Endothelial cell of umbilical vein (primary cell): Measurements from ENCODE around the gene CUBN. TPM values are rescaled to one million over a fixed set of nuclear protein-coding genes. Genes with fewer than 3 reads are reported as not detected.
"Not testable (repeated sequence)": the region's sequence is repeated elsewhere in the genome, so short reads cannot be mapped to it uniquely, and the experiment has no call there.

Experiments used
- BruUV-seq: library from RNA; stranded (reverse); fragments of 400-500 nt; replicated peaks from 2 replicates; lab custom pipeline; 2021; lab: Mats Ljungman, UMichigan
- CTCF ChIA-PET: fragments of 300-600, 350-600 bp; sonication (Branson Sonifier 250); formaldehyde crosslinking; loops from one replicate; lab custom pipeline; 2021; ENCODE audit warnings: antibody characterized with exemption, inconsistent platforms; lab: Charles Lee
- POLR2A ChIA-PET: fragments of 300-600, 350-600 bp; sonication (Branson Sonifier 250); formaldehyde crosslinking; loops from one replicate; lab custom pipeline; 2021; ENCODE audit warnings: antibody characterized with exemption, inconsistent platforms; lab: Charles Lee
- DNase-seq: peaks from one replicate; pipeline ENCODE4 v3.0.0-alpha.2; 2011; ENCODE audit warnings: low read depth, low spot score
- FAIRE-seq: peaks from 2 replicates; lab custom pipeline; 2011; peaks lifted over from hg19 to GRCh38; lab: Jason Lieb, UNC
- H2AFZ ChIP-seq: 2 replicates; pipeline ENCODE4 v1.6.0; 2012; ENCODE audit warnings: low read depth, low read length, control low read depth, inconsistent platforms
- H3K27ac ChIP-seq: 2 replicates; pipeline ENCODE4 v1.5.1; 2011; ENCODE audit warnings: low read depth, mild to moderate bottlenecking, control low read depth, low read length, moderate library complexity; ENCODE audit not compliant: insufficient read depth
- H3K27me3 ChIP-seq, 2 experiments: 2 replicates each; pipeline versions ENCODE4 v1.6.0 to v1.6.1; 2011; ENCODE audit warnings: low read length in 2 of 2, mixed read lengths in 1 of 2; ENCODE audit not compliant: control insufficient read depth in 2 of 2, insufficient read depth in 2 of 2
- H3K36me3 ChIP-seq, 2 experiments: 2 replicates in 1 of 2; 3 replicates in 1 of 2; pipeline ENCODE4 v1.5.1; 2011; ENCODE audit warnings: low read length in 2 of 2, mild to moderate bottlenecking in 1 of 2, moderate library complexity in 1 of 2; ENCODE audit not compliant: control insufficient read depth in 2 of 2, insufficient read depth in 2 of 2; ENCODE audit errors: extremely low read depth in 1 of 2
- H3K4me1 ChIP-seq: 3 replicates; pipeline ENCODE4 v1.5.1; 2011; ENCODE audit warnings: mild to moderate bottlenecking, low read length; ENCODE audit not compliant: control insufficient read depth, insufficient read depth; ENCODE audit errors: extremely low read depth
- H3K4me2 ChIP-seq: 2 replicates; pipeline ENCODE4 v1.6.1; 2011; ENCODE audit warnings: low read length, control low read depth, mixed read lengths; ENCODE audit not compliant: insufficient read depth
- H3K4me3 ChIP-seq, 3 experiments: fragments of 200-600 bp in 1 of 3; sonication (generic), shearing (Covaris generic) in 1 of 3; replicated peaks in 1 of 3; 2 replicates each; pipeline ENCODE4 v1.5.1; 2011 to 2016; ENCODE audit warnings: control low read depth in 3 of 3, low read length in 3 of 3, mild to moderate bottlenecking in 2 of 3, inconsistent platforms in 1 of 3, low read depth in 1 of 3, moderate library complexity in 1 of 3; ENCODE audit not compliant: insufficient read depth in 1 of 3
- H3K79me2 ChIP-seq: 2 replicates; pipeline ENCODE4 v1.6.0; 2012; ENCODE audit warnings: low read length, inconsistent platforms; ENCODE audit not compliant: control insufficient read depth, insufficient read depth
- H3K9ac ChIP-seq: replicated peaks from 2 replicates; pipeline ENCODE3; 2011; ENCODE audit warnings: low read length, control low read depth; ENCODE audit not compliant: insufficient read depth; ENCODE audit errors: extremely low read depth
- H3K9me1 ChIP-seq: replicated peaks from 3 replicates; pipeline ENCODE4 v1.6.0; 2011; ENCODE audit warnings: mild to moderate bottlenecking, low read length; ENCODE audit not compliant: control insufficient read depth, insufficient read depth; ENCODE audit errors: extremely low read depth
- H3K9me3 ChIP-seq: replicated peaks from 2 replicates; pipeline ENCODE4 v1.5.1; 2012; ENCODE audit warnings: low read length, inconsistent platforms; ENCODE audit not compliant: control insufficient read depth, insufficient read depth
- H4K20me1 ChIP-seq: replicated peaks from 2 replicates; pipeline ENCODE3; 2011; ENCODE audit warnings: mild to moderate bottlenecking, low read length; ENCODE audit not compliant: control insufficient read depth, insufficient read depth; ENCODE audit errors: extremely low read depth
- JUN ChIP-seq: IDR thresholded peaks from 2 replicates; pipeline ENCODE4 v1.6.1; 2011; ENCODE audit warnings: borderline replicate concordance, low read depth; ENCODE audit not compliant: insufficient read length, insufficient read depth
- dilution Hi-C: fragments of 300-500 bp; cut with MboI; formaldehyde crosslinking; loops from one replicate; pipeline ENCODE4 v1.15.0; 2019; ENCODE audit warnings: low sequenced_read_pairs; ENCODE audit not compliant: extremely low pct_ligation_motif_present
- intact Hi-C: fragments of 100-400 bp; cut with micrococcal nuclease; formaldehyde crosslinking; loops from one replicate; pipeline ENCODE4 v1.10.0; 2022
- polyA plus RNA-seq, 4 experiments: library from polyadenylated mRNA; depleted of rRNA in 3 of 4; stranded (reverse) in 3 of 4; unstranded in 1 of 4; fragments of >200 nt; gene quantifications; 2 replicates each; pipeline versions ENCODE4 v1.2.1 to v1.2.3, GENCODE V29; 2011 to 2012; ENCODE audit warnings: missing spikeins in 1 of 4
- total RNA-seq: library from RNA; stranded (reverse); gene quantifications from 2 replicates; pipeline ENCODE4 v1.2.3, GENCODE V29; 2021
- TF ChIP-seq, protein P1 (sequence below), 2 donors: IDR thresholded peaks; 1 replicate in 1 of 2; 2 replicates in 1 of 2; pipeline ENCODE4 v1.5.1; 2011; ENCODE audit warnings: low read length in 2 of 2, mild to moderate bottlenecking in 2 of 2, moderate library complexity in 2 of 2, control low read depth in 1 of 2, inconsistent platforms in 1 of 2, low read depth in 1 of 2; ENCODE audit not compliant: insufficient read depth in 1 of 2; ENCODE audit errors: extremely low read depth in 1 of 2

The CUBN gene
- total and polyA plus RNA-seq, 2 donors (not counting 3 experiments of a cell fraction or from before 2014, with no cell fraction given): 2.7 to 4.6 TPM

DNA sequence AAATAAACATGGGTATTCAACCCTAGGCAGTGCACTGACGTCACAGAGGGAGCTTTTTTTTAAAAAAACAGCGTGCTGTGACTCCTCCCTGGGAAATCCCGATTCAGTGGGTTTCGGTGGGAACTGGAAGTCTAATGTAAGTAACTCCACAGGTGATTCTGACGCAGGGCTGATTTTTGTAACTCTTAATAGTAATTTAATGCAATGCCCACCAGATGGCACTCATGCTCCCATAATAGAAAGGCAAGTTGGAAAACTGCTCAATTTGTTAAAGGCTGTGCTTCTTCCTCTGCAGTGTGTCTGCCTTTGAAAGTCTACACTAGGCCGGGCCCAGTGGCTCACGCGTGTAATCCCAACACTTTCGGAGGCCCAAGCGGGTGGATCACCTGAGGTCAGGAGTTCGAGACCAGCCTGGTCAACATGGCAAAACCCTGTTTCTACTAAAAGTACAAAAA lies 301.5 kb downstream of the CUBN start:
- DNase-seq (peak; percentile 93), FAIRE-seq (peak; percentile 76)
- H3K36me3 ChIP-seq: no peaks in the 10 kb centered on the region
- H3K9me1 ChIP-seq: no peaks in the 10 kb centered on the region
- peak overlapping the region in 1 of 3 experiments; percentile 51 for H3K4me3 ChIP-seq
- no peaks in the 10 kb centered on the region for H3K27me3 ChIP-seq
- H2AFZ ChIP-seq: no peak overlapping the region
- no peaks in the 10 kb centered on the region for H3K79me2 ChIP-seq
- no peaks in the 10 kb centered on the region for H4K20me1 ChIP-seq
- no peak for TF ChIP-seq JUN
- TF ChIP-seq, protein P1, sequence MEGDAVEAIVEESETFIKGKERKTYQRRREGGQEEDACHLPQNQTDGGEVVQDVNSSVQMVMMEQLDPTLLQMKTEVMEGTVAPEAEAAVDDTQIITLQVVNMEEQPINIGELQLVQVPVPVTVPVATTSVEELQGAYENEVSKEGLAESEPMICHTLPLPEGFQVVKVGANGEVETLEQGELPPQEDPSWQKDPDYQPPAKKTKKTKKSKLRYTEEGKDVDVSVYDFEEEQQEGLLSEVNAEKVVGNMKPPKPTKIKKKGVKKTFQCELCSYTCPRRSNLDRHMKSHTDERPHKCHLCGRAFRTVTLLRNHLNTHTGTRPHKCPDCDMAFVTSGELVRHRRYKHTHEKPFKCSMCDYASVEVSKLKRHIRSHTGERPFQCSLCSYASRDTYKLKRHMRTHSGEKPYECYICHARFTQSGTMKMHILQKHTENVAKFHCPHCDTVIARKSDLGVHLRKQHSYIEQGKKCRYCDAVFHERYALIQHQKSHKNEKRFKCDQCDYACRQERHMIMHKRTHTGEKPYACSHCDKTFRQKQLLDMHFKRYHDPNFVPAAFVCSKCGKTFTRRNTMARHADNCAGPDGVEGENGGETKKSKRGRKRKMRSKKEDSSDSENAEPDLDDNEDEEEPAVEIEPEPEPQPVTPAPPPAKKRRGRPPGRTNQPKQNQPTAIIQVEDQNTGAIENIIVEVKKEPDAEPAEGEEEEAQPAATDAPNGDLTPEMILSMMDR (IDR thresholded peaks at IDR 0.05; ENCODE audit: extremely low read depth in 1 of 2, insufficient read depth in 1 of 2, low read depth in 1 of 2, low read length in 2 of 2): peak; percentile 35 to 39
- ChIA-PET POLR2A (no interaction called here), CTCF (interaction anchor here (0.8 to 1.9 kb wide), 8 partner anchors 11 to 601 kb away, joined by 3 to 14 read pairs (median 5); partner anchors contain the start of gene RSU1)
- H3K9me3 ChIP-seq: no peaks in the 10 kb centered on the region
- no TSS peak for BruUV-seq
- dilution Hi-C loops (no loop called here), intact Hi-C loops (loop anchor here (1.0 to 5.0 kb wide), 11 partner anchors 15 to 1044 kb away; partner anchors contain the start of gene VIM)
- H3K9ac ChIP-seq: peak overlapping the region; percentile 49
- H3K27ac ChIP-seq: peak overlapping the region; percentile 71
- peaks cover 34% of the 10 kb centered on the region for H3K4me1 ChIP-seq
- H3K4me2 ChIP-seq: peak overlapping the region; percentile 48

DNA sequence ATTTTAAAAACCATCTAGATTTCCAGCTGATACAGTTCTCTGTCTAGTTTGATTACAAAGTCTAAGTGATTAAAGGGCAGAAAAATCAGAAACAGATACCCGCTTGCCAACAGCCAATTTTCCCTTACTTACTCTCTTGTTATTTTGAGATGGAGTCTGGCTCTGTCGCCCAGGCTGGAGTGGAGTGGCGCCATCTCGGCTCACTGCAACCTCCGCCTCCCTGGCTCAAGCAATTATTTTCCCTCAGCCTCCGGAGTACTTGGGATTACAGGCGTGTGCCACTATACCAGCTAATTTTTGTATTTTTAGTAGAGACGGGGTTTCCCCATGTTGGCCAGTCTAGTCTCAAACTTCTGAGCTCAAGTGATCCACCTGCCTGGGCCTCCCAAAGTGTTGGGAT lies 302.1 kb downstream of the CUBN start:
- dilution Hi-C loops, H3K9me1 ChIP-seq, H2AFZ ChIP-seq, BruUV-seq, FAIRE-seq, H3K36me3 ChIP-seq, POLR2A ChIA-PET, H4K20me1 ChIP-seq, H3K9me3 ChIP-seq, H3K79me2 ChIP-seq, H3K27me3 ChIP-seq, H3K27ac ChIP-seq: not testable (repeated sequence)
- peak overlapping the region in 1 of 3 experiments; percentile 51 for H3K4me3 ChIP-seq
- H3K4me2 ChIP-seq: peak overlapping the region; percentile 48
- peaks cover 28% of the 10 kb centered on the region for H3K4me1 ChIP-seq
- H3K9ac ChIP-seq: peak overlapping the region; percentile 21
- DNase-seq: peak; percentile 26
- CTCF ChIA-PET: interaction anchor here (0.9 to 1.9 kb wide), 4 partner anchors 10 to 602 kb away, joined by 3 to 14 read pairs (median 4); partner anchors contain the start of gene RSU1
- intact Hi-C loops: loop anchor here (5.0 kb wide), 1 partner anchor 1045 kb away; no protein-coding TSS in a partner anchor
